ENCODE results near the gene MTIF3.

DNA sequence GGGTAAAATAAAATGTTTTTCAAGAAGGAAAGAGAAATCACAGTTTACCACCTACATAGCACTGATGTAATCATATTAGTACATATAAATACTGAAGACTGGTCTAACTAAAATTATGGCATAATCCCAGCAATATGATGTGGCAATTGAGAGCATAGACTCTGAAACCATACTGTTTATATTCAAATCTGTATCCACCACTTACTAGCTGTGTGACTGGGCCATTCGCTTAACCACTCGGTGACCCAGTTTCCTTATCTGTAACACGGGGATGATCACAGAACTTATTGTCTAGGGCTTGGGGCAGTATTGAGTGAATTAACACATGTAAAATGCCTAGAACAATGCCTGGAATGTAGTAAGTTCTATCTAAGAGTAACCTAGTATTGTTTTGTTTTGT, 39.0 kb downstream of the MTIF3 start:
- TF ChIP-seq POLR2A (IDR thresholded peaks at IDR 0.05) = no peak
- TF ChIP-seq, protein P1, sequence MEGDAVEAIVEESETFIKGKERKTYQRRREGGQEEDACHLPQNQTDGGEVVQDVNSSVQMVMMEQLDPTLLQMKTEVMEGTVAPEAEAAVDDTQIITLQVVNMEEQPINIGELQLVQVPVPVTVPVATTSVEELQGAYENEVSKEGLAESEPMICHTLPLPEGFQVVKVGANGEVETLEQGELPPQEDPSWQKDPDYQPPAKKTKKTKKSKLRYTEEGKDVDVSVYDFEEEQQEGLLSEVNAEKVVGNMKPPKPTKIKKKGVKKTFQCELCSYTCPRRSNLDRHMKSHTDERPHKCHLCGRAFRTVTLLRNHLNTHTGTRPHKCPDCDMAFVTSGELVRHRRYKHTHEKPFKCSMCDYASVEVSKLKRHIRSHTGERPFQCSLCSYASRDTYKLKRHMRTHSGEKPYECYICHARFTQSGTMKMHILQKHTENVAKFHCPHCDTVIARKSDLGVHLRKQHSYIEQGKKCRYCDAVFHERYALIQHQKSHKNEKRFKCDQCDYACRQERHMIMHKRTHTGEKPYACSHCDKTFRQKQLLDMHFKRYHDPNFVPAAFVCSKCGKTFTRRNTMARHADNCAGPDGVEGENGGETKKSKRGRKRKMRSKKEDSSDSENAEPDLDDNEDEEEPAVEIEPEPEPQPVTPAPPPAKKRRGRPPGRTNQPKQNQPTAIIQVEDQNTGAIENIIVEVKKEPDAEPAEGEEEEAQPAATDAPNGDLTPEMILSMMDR (IDR thresholded peaks at IDR 0.05) = no peak

Data from body of pancreas (tissue), 4 donors.